ENCODE results near the gene PROSER1.

The PROSER1 gene

GRCh38 chr13:39039041-39039440 is 1.2 kb upstream of the PROSER1 start:
- H3K9me3 ChIP-seq (ENCODE audit: insufficient read depth, low read length), result no peaks in the 10 kb centered on the region
- H3K27me3 ChIP-seq (ENCODE audit: insufficient read depth, insufficient read length), result no peaks in the 10 kb centered on the region
- H3K9ac ChIP-seq (ENCODE audit: insufficient read length, low read depth), result peak overlapping the region; percentile 87
- no peak for TF ChIP-seq ZNF274 (IDR thresholded peaks at IDR 0.05; ENCODE audit: low read depth, low read length)
- TF ChIP-seq SUZ12 (IDR thresholded peaks at IDR 0.05; ENCODE audit: extremely low read depth, insufficient read depth, insufficient read length), result no peak
- no peak for TF ChIP-seq YY1 (IDR thresholded peaks at IDR 0.05; ENCODE audit: insufficient read depth, insufficient read length)
- H3K4me3 ChIP-seq (ENCODE audit: insufficient read length, low read depth), result peak overlapping the region; percentile 74
- H3K36me3 ChIP-seq (ENCODE audit: insufficient read depth, insufficient read length, low read length), result no peaks in the 10 kb centered on the region
- DNase-seq (ENCODE audit: low read depth, low spot score), result no peak
- H3K4me1 ChIP-seq (ENCODE audit: insufficient read depth, insufficient read length), result no peaks in the 10 kb centered on the region

GRCh38 chr13:39038569-39039030 is 711 bp upstream of the PROSER1 start:
- Histone ChIP-seq H3K9me3 (ENCODE audit: insufficient read depth, low read length) (no peaks in the 10 kb centered on the region), H3K36me3 (ENCODE audit: insufficient read depth, insufficient read length, low read length) (no peaks in the 10 kb centered on the region), H3K4me1 (ENCODE audit: insufficient read depth, insufficient read length) (no peaks in the 10 kb centered on the region), H3K9ac (ENCODE audit: insufficient read length, low read depth) (peak overlapping the region; percentile 87), H3K27me3 (ENCODE audit: insufficient read depth, insufficient read length) (no peaks in the 10 kb centered on the region), H3K4me3 (ENCODE audit: insufficient read length, low read depth) (peak overlapping the region; percentile 74)
- TF ChIP-seq SUZ12 (IDR thresholded peaks at IDR 0.05; ENCODE audit: extremely low read depth, insufficient read depth, insufficient read length), result no peak
- no peak for TF ChIP-seq YY1 (IDR thresholded peaks at IDR 0.05; ENCODE audit: insufficient read depth, insufficient read length)
- TF ChIP-seq ZNF274 (IDR thresholded peaks at IDR 0.05; ENCODE audit: low read depth, low read length), result no peak
- no peak for DNase-seq (ENCODE audit: low read depth, low spot score)

GRCh38 chr13:39037410-39037879 is 444 bp downstream of the PROSER1 start:
- Histone ChIP-seq H3K4me1 (ENCODE audit: insufficient read depth, insufficient read length) (no peaks in the 10 kb centered on the region), H3K36me3 (ENCODE audit: insufficient read depth, insufficient read length, low read length) (peaks cover 3% of the 10 kb centered on the region), H3K4me3 (ENCODE audit: insufficient read length, low read depth) (peak overlapping the region; percentile 74), H3K27me3 (ENCODE audit: insufficient read depth, insufficient read length) (no peaks in the 10 kb centered on the region), H3K9ac (ENCODE audit: insufficient read length, low read depth) (peak overlapping the region; percentile 87), H3K9me3 (ENCODE audit: insufficient read depth, low read length) (no peaks in the 10 kb centered on the region)
- TF ChIP-seq YY1 (IDR thresholded peaks at IDR 0.05; ENCODE audit: insufficient read depth, insufficient read length), result no peak
- TF ChIP-seq SUZ12 (IDR thresholded peaks at IDR 0.05; ENCODE audit: extremely low read depth, insufficient read depth, insufficient read length), result no peak
- no peak for TF ChIP-seq ZNF274 (IDR thresholded peaks at IDR 0.05; ENCODE audit: low read depth, low read length)
- no peak for DNase-seq (ENCODE audit: low read depth, low spot score)

GRCh38 chr13:39036212-39036611 is 1.7 kb downstream of the PROSER1 start:
- no peak for TF ChIP-seq ZNF274 (IDR thresholded peaks at IDR 0.05; ENCODE audit: low read depth, low read length)
- no peak for TF ChIP-seq YY1 (IDR thresholded peaks at IDR 0.05; ENCODE audit: insufficient read depth, insufficient read length)
- TF ChIP-seq SUZ12 (IDR thresholded peaks at IDR 0.05; ENCODE audit: extremely low read depth, insufficient read depth, insufficient read length), result no peak
- Histone ChIP-seq H3K27me3 (ENCODE audit: insufficient read depth, insufficient read length) (no peaks in the 10 kb centered on the region), H3K4me1 (ENCODE audit: insufficient read depth, insufficient read length) (no peaks in the 10 kb centered on the region), H3K36me3 (ENCODE audit: insufficient read depth, insufficient read length, low read length) (peaks cover 14% of the 10 kb centered on the region), H3K4me3 (ENCODE audit: insufficient read length, low read depth) (peak overlapping the region; percentile 74), H3K9me3 (ENCODE audit: insufficient read depth, low read length) (no peaks in the 10 kb centered on the region), H3K9ac (ENCODE audit: insufficient read length, low read depth) (peak overlapping the region; percentile 87)
- DNase-seq (ENCODE audit: low read depth, low spot score), result no peak

- Histone ChIP-seq H3K27me3 (ENCODE audit: insufficient read depth, insufficient read length) (no peaks in the 10 kb centered on the region), H3K36me3 (ENCODE audit: insufficient read depth, insufficient read length, low read length) (peaks cover 16% of the 10 kb centered on the region), H3K9ac (ENCODE audit: insufficient read length, low read depth) (peak overlapping the region; percentile 22), H3K9me3 (ENCODE audit: insufficient read depth, low read length) (no peaks in the 10 kb centered on the region), H3K4me1 (ENCODE audit: insufficient read depth, insufficient read length) (no peaks in the 10 kb centered on the region), H3K4me3 (ENCODE audit: insufficient read length, low read depth) (peak overlapping the region; percentile 74)
- no peak for DNase-seq (ENCODE audit: low read depth, low spot score)
- no peak for TF ChIP-seq YY1 (IDR thresholded peaks at IDR 0.05; ENCODE audit: insufficient read depth, insufficient read length)
- TF ChIP-seq ZNF274 (IDR thresholded peaks at IDR 0.05; ENCODE audit: low read depth, low read length), result no peak
- no peak for TF ChIP-seq SUZ12 (IDR thresholded peaks at IDR 0.05; ENCODE audit: extremely low read depth, insufficient read depth, insufficient read length)
Measured at GRCh38 chr13:39035799-39036198, 2.1 kb downstream of the PROSER1 start.

- DNase-seq (ENCODE audit: low read depth, low spot score), result no peak
Measured at GRCh38 chr13:39035204-39035603, 2.7 kb downstream of the PROSER1 start.

GRCh38 chr13:39034085-39034484 is 3.8 kb downstream of the PROSER1 start:
- TF ChIP-seq SUZ12 (IDR thresholded peaks at IDR 0.05; ENCODE audit: extremely low read depth, insufficient read depth, insufficient read length) (no peak), ZNF274 (IDR thresholded peaks at IDR 0.05; ENCODE audit: low read depth, low read length) (no peak), YY1 (IDR thresholded peaks at IDR 0.05; ENCODE audit: insufficient read depth, insufficient read length) (no peak)
- Histone ChIP-seq H3K4me1 (ENCODE audit: insufficient read depth, insufficient read length) (no peaks in the 10 kb centered on the region), H3K27me3 (ENCODE audit: insufficient read depth, insufficient read length) (no peaks in the 10 kb centered on the region), H3K4me3 (ENCODE audit: insufficient read length, low read depth) (no peak overlapping the region), H3K9me3 (ENCODE audit: insufficient read depth, low read length) (no peaks in the 10 kb centered on the region), H3K9ac (ENCODE audit: insufficient read length, low read depth) (no peak overlapping the region), H3K36me3 (ENCODE audit: insufficient read depth, insufficient read length, low read length) (peaks cover 28% of the 10 kb centered on the region)
- DNase-seq (ENCODE audit: low read depth, low spot score), result no peak

More at GRCh38 chr13:39035204-39035603, 2.7 kb downstream of the PROSER1 start:
- Histone ChIP-seq H3K27me3 (ENCODE audit: insufficient read depth, insufficient read length) (no peaks in the 10 kb centered on the region), H3K4me3 (ENCODE audit: insufficient read length, low read depth) (peak overlapping the region; percentile 74), H3K9me3 (ENCODE audit: insufficient read depth, low read length) (no peaks in the 10 kb centered on the region), H3K4me1 (ENCODE audit: insufficient read depth, insufficient read length) (no peaks in the 10 kb centered on the region), H3K36me3 (ENCODE audit: insufficient read depth, insufficient read length, low read length) (peaks cover 22% of the 10 kb centered on the region), H3K9ac (ENCODE audit: insufficient read length, low read depth) (no peak overlapping the region)
- no peak for TF ChIP-seq YY1 (IDR thresholded peaks at IDR 0.05; ENCODE audit: insufficient read depth, insufficient read length)
- TF ChIP-seq ZNF274 (IDR thresholded peaks at IDR 0.05; ENCODE audit: low read depth, low read length), result no peak
- TF ChIP-seq SUZ12 (IDR thresholded peaks at IDR 0.05; ENCODE audit: extremely low read depth, insufficient read depth, insufficient read length), result no peak
